K562 (cell line): ENCODE data around the gene CAMK2D. TPM values are rescaled to one million over a fixed set of nuclear protein-coding genes. Genes with fewer than 3 reads are reported as not detected.

Experiments used
- ATAC-seq: fragments of 200-7000 bp; cut with Tn5 transposase; 3 replicates; pipeline ENCODE4 v1.9.1; 2020; ENCODE audit warnings: moderate library complexity
- BruUV-seq: library from RNA; stranded (reverse); fragments of 400-500 nt; replicated peaks from 2 replicates; lab custom pipeline; 2021; lab: Mats Ljungman, UMichigan
- CTCF ChIA-PET: fragments of 300-600 bp; formaldehyde crosslinking; extraction: SDS; loops from one replicate; lab custom pipeline; 2021; ENCODE audit warnings: low intra/inter-chr PET ratio; lab: Yijun Ruan, JAX
- POLR2A ChIA-PET: fragments of 300-600, 350-650 bp; sonication (Branson Sonifier 250); formaldehyde crosslinking; extraction: SDS; loops from one replicate; lab custom pipeline; 2021; ENCODE audit warnings: antibody characterized with exemption, inconsistent platforms; lab: Yijun Ruan, JAX
- DNase-seq, 4 experiments: peaks; one replicate each; pipeline versions ENCODE4 v3.0.0 to v3.0.0-alpha.2; 2011 to 2018; ENCODE audit warnings: low spot score in 3 of 4, mixed read lengths in 3 of 4; ENCODE audit errors: extremely low read depth in 1 of 4
- FAIRE-seq: peaks from 2 replicates; lab custom pipeline; 2011; peaks lifted over from hg19 to GRCh38; lab: Jason Lieb, UNC
- H2AFZ ChIP-seq: 2 replicates; pipeline ENCODE4 v1.6.0; 2011; ENCODE audit warnings: low read depth, low read length, control low read depth, inconsistent platforms
- H3K27ac ChIP-seq: fragments of 200-600 bp; 3 replicates; pipeline ENCODE4 v1.8.0; 2011; ENCODE audit warnings: low read depth, mild to moderate bottlenecking, control low read depth, inconsistent platforms, low read length, moderate library complexity, mixed read lengths; ENCODE audit errors: extremely low read depth
- H3K27me3 ChIP-seq, 2 experiments: fragments of 300-600 bp in 1 of 2; 2 replicates in 1 of 2; 3 replicates in 1 of 2; pipeline versions ENCODE4 v1.6.0 to v1.8.0; 2011; ENCODE audit warnings: inconsistent platforms in 2 of 2, low read length in 2 of 2, mild to moderate bottlenecking in 1 of 2, mixed read lengths in 1 of 2, moderate library complexity in 1 of 2; ENCODE audit not compliant: control insufficient read depth in 2 of 2, insufficient read depth in 2 of 2
- H3K36me3 ChIP-seq: fragments of 300-600 bp; 3 replicates; pipeline ENCODE4 v1.8.0; 2011; ENCODE audit warnings: mild to moderate bottlenecking, low read length, inconsistent platforms; ENCODE audit not compliant: control insufficient read depth, insufficient read depth
- H3K4me1 ChIP-seq, 2 experiments: fragments of 200-600 bp in 1 of 2; replicated peaks in 1 of 2; 2 replicates in 1 of 2; 3 replicates in 1 of 2; pipeline versions ENCODE4 v1.5.1 to v1.8.0; 2011; ENCODE audit warnings: inconsistent platforms in 2 of 2, low read length in 2 of 2, mild to moderate bottlenecking in 1 of 2, mixed read lengths in 1 of 2, moderate library complexity in 1 of 2; ENCODE audit not compliant: control insufficient read depth in 2 of 2, insufficient read depth in 2 of 2
- H3K4me2 ChIP-seq: 2 replicates; pipeline ENCODE4 v1.6.1; 2011; ENCODE audit warnings: low read length, control low read depth, inconsistent platforms, mixed read lengths; ENCODE audit not compliant: insufficient read depth
- H3K4me3 ChIP-seq: fragments of 200-600 bp; sonication (generic), shearing (Covaris generic); 2 replicates; pipeline ENCODE4 v1.5.1; 2016; ENCODE audit warnings: control low read depth, inconsistent platforms
- H3K79me2 ChIP-seq: fragments of 200-600 bp; 3 replicates; pipeline ENCODE4 v1.8.0; 2011; ENCODE audit warnings: low read length, inconsistent platforms; ENCODE audit not compliant: control insufficient read depth, insufficient read depth
- H3K9ac ChIP-seq, 2 experiments: 2 replicates each; pipeline versions ENCODE4 v1.6.0 to v1.6.1; 2011; ENCODE audit warnings: low read depth in 2 of 2, low read length in 2 of 2, control low read depth in 1 of 2, inconsistent platforms in 1 of 2, mild to moderate bottlenecking in 1 of 2, mixed read lengths in 1 of 2; ENCODE audit not compliant: insufficient read depth in 1 of 2
- H3K9me1 ChIP-seq: one replicate; pipeline ENCODE4 v1.6.0; 2011; ENCODE audit warnings: inconsistent platforms, mild to moderate bottlenecking, low read length, moderate library complexity; ENCODE audit not compliant: control insufficient read depth, insufficient read depth
- H3K9me3 ChIP-seq: replicated peaks from 2 replicates; pipeline ENCODE4 v1.5.1; 2011; ENCODE audit warnings: low read depth, low read length, inconsistent platforms; ENCODE audit not compliant: control insufficient read depth, insufficient read depth
- H4K20me1 ChIP-seq: replicated peaks from 2 replicates; pipeline ENCODE4 v1.6.1; 2011; ENCODE audit warnings: low read length, inconsistent platforms, mixed read lengths; ENCODE audit not compliant: control insufficient read depth, insufficient read depth
- HDAC3 ChIP-seq: fragments of 450-650 bp; IDR thresholded peaks from 2 replicates; pipeline ENCODE4 v1.6.1; 2018; ENCODE audit warnings: borderline replicate concordance, mild to moderate bottlenecking, moderate library complexity; ENCODE audit not compliant: partially characterized antibody
- WGBS: fragments of 100-300 bp; shearing (Covaris generic); methylation state at CpG from one replicate; pipeline ENCODE4 v1.1.6; 2016; ENCODE audit warnings: low coverage, mixed read lengths; ENCODE audit not compliant: insufficient coverage; ENCODE audit errors: missing lambda C conversion rate; 5-methylcytosine and 5-hydroxymethylcytosine counted together
- in situ Hi-C: fragments of 300-500 bp; cut with MboI; formaldehyde crosslinking; loops from 4 replicates; pipeline ENCODE4 v1.15.0; 2018; ENCODE audit warnings: inconsistent platforms, mixed read lengths
- intact Hi-C: fragments of 100-400 bp; cut with micrococcal nuclease; formaldehyde crosslinking; loops from 2 replicates; pipeline ENCODE4 v1.14.2; 2022
- polyA plus RNA-seq, 8 experiments: library from polyadenylated mRNA; depleted of rRNA in 4 of 8; stranded (reverse) in 5 of 8; unstranded in 3 of 8; fragments of >200 nt; fragmentation: Nextera tagmentation in 2 of 8; fragmentation: Illumina TruSeq in 1 of 8; extraction: Ambion mirVana in 2 of 8; extraction: Trizol in 1 of 8; gene quantifications; 2 replicates each; pipeline versions ENCODE4 v1.2.1 to v1.2.3, GENCODE V29; 2011 to 2014; ENCODE audit warnings: inconsistent platforms in 1 of 8, missing spikeins in 1 of 8
- total RNA-seq, 7 experiments: library from RNA; depleted of rRNA in 6 of 7; stranded (reverse); fragments of >200 nt in 6 of 7; fragmentation: Illumina TruSeq in 2 of 7; extraction: Trizol in 2 of 7; gene quantifications; 2 replicates each; pipeline versions ENCODE4 v1.2.1 to v1.2.3, GENCODE V29; 2011 to 2021; ENCODE audit warnings: low replicate concordance in 1 of 7
- TF ChIP-seq, protein P1 (sequence below): fragments of 450-650 bp; formaldehyde crosslinking; IDR thresholded peaks from 2 replicates; pipeline ENCODE4 v1.4.0; 2020; ENCODE audit warnings: mild to moderate bottlenecking, mixed read lengths
- TF ChIP-seq, protein P2 (sequence below): fragments of 450-650 bp; IDR thresholded peaks from 2 replicates; pipeline ENCODE4 v1.6.1; 2016; ENCODE audit warnings: low read depth

CAMK2D gene
- total and polyA plus RNA-seq, 9 of the 15 experiments (the other 6 are each of a cell fraction or from before 2014, with no cell fraction given): 0.01 to 0.33 (median 0.04) TPM; not detected in 2

DNA sequence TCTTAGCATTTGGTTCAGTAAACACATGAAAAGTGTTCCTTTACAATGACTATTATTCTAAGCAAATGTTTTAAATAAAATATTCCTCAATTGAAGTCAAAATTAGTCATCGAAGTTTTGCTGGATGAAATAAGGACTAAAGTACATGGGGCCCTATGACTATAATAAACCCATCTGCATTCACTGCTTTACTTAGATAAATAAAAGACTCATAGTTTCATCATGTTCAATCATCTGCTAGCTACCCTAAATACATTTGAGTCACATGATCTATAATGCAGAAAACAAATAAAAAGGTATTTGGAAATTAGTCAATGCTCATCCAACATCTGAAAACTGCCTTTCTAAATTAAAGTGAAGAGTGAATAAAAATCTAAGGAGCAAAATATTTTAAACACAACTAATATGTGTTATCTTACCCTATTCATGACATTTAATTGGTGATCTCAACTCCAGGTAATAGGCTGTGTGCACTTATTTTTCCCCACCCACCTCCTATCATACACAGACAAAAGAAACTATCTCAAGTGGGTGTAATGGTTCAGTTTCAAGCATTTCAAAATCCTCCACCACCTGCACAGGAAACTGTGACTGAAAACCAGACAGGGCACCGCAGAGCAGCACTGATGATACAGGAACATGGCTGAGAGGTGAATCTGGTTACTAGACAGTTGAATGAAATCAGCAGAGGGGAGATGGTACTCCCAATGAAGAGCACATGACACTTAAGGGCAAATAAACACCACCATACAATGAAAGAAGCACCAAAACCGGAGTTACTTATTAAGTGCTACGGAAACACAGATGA lies 78.6 kb downstream of the CAMK2D start:
- no peaks in the 10 kb centered on the region for H3K27me3 ChIP-seq
- in situ Hi-C loops (no loop called here), intact Hi-C loops (no loop called here)
- ChIA-PET POLR2A (no interaction called here), CTCF (no interaction called here)
- WGBS: 0% methylated on average over 4 of the region's 4 CpGs
- H3K4me3 ChIP-seq: no peak overlapping the region
- no peaks in the 10 kb centered on the region for H3K9me3 ChIP-seq
- no TSS peak for BruUV-seq
- DNase-seq (no peak), ATAC-seq (no peak), FAIRE-seq (no peak)
- H3K9ac ChIP-seq: no peak overlapping the region
- H3K79me2 ChIP-seq: no peaks in the 10 kb centered on the region
- H3K4me1 ChIP-seq: no peaks in the 10 kb centered on the region
- H3K9me1 ChIP-seq: no peaks in the 10 kb centered on the region
- H3K36me3 ChIP-seq: no peaks in the 10 kb centered on the region
- H3K27ac ChIP-seq: no peak overlapping the region
- no peak overlapping the region for H3K4me2 ChIP-seq
- TF ChIP-seq, protein P1, sequence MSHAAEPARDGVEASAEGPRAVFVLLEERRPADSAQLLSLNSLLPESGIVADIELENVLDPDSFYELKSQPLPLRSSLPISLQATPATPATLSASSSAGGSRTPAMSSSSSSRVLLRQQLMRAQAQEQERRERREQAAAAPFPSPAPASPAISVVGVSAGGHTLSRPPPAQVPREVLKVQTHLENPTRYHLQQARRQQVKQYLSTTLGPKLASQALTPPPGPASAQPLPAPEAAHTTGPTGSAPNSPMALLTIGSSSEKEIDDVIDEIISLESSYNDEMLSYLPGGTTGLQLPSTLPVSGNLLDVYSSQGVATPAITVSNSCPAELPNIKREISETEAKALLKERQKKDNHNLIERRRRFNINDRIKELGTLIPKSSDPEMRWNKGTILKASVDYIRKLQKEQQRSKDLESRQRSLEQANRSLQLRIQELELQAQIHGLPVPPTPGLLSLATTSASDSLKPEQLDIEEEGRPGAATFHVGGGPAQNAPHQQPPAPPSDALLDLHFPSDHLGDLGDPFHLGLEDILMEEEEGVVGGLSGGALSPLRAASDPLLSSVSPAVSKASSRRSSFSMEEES: peak; percentile 40
- TF ChIP-seq HDAC3: no peak
- TF ChIP-seq, protein P2, sequence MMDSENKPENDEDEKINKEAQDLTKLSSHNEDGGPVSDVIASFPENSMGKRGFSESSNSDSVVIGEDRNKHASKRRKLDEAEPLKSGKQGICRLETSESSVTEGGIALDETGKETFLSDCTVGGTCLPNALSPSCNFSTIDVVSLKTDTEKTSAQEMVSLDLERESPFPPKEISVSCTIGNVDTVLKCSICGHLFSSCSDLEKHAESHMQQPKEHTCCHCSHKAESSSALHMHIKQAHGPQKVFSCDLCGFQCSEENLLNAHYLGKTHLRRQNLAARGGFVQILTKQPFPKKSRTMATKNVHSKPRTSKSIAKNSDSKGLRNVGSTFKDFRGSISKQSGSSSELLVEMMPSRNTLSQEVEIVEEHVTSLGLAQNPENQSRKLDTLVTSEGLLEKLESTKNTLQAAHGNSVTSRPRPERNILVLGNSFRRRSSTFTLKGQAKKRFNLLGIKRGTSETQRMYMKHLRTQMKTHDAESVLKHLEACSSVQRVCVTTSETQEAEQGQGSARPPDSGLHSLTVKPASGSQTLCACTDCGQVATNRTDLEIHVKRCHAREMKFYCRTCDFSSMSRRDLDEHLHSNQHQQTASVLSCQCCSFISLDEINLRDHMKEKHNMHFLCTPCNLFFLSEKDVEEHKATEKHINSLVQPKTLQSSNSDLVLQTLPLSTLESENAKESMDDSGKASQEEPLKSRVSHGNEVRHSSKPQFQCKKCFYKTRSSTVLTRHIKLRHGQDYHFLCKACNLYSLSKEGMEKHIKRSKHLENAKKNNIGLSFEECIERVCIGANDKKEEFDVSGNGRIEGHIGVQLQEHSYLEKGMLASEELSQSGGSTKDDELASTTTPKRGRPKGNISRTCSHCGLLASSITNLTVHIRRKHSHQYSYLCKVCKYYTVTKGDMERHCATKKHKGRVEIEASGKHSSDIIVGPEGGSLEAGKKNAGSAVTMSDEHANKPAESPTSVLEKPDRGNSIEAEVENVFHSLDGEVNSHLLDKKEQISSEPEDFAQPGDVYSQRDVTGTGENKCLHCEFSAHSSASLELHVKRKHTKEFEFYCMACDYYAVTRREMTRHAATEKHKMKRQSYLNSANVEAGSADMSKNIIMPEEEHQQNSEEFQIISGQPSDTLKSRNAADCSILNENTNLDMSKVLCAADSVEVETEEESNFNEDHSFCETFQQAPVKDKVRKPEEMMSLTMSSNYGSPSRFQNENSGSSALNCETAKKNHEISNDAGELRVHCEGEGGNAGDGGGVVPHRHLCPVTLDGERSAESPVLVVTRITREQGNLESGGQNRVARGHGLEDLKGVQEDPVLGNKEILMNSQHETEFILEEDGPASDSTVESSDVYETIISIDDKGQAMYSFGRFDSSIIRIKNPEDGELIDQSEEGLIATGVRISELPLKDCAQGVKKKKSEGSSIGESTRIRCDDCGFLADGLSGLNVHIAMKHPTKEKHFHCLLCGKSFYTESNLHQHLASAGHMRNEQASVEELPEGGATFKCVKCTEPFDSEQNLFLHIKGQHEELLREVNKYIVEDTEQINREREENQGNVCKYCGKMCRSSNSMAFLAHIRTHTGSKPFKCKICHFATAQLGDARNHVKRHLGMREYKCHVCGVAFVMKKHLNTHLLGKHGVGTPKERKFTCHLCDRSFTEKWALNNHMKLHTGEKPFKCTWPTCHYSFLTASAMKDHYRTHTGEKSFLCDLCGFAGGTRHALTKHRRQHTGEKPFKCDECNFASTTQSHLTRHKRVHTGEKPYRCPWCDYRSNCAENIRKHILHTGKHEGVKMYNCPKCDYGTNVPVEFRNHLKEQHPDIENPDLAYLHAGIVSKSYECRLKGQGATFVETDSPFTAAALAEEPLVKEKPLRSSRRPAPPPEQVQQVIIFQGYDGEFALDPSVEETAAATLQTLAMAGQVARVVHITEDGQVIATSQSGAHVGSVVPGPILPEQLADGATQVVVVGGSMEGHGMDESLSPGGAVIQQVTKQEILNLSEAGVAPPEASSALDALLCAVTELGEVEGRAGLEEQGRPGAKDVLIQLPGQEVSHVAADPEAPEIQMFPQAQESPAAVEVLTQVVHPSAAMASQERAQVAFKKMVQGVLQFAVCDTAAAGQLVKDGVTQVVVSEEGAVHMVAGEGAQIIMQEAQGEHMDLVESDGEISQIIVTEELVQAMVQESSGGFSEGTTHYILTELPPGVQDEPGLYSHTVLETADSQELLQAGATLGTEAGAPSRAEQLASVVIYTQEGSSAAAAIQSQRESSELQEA: no peak
- no peak overlapping the region for H2AFZ ChIP-seq
- H4K20me1 ChIP-seq: no peaks in the 10 kb centered on the region
